Mucosa of descending colon (tissue), 3 donors: ENCODE measurements around the gene ZNF91. TPM values are rescaled to one million over a fixed set of nuclear protein-coding genes. Genes with fewer than 3 reads are reported as not detected.

Source experiments
- total RNA-seq, 3 donors: library from RNA; stranded (reverse); fragmentation: NEBNext Ultra II Directional in 2 of 3; extraction: Animal tissue kit (Norgen Biotek cat#: 25700) in 2 of 3; gene quantifications; one replicate each; pipeline versions ENCODE4 v1.2.1 to v1.2.4, GENCODE V29; 2021 to 2023
- donor health status: DM: no; HTN: no; CAD: no; lungs with moderate emphysema.
- donor health status: DM: no; HTN: no; CAD: no.
- donor health status: DM: no; HTN: yes; CAD: no.

Gene ZNF91
- total RNA-seq, 3 donors from 2014 or later, result 77.3 to 140 (median 81.8) TPM

Other genes starting within 250 kb of the ZNF91 start
- 1 to 10 TPM; 2.5 to 4.4 (median 2.7) TPM for gene ZNF724, start 145.1 kb downstream of the ZNF91 start, total RNA-seq